H1 (cell line): Measurements from ENCODE around the gene HNRNPAB. TPM values are rescaled to one million over a fixed set of nuclear protein-coding genes. Genes with fewer than 3 reads are reported as not detected.

ENCODE experiments used
- CTCF ChIA-PET: fragments of 300-600 bp; sonication (Branson Sonifier 250); formaldehyde crosslinking; loops from one replicate; lab custom pipeline; 2021; ENCODE audit not compliant: partially characterized antibody; lab: Charles Lee
- POLR2A ChIA-PET: fragments of 300-600 bp; sonication (Branson Sonifier 250); formaldehyde crosslinking; loops from one replicate; lab custom pipeline; 2021; ENCODE audit warnings: inconsistent platforms; ENCODE audit not compliant: partially characterized antibody; lab: Charles Lee
- DNase-seq, 2 experiments: peaks; one replicate each; pipeline versions ENCODE4 v3.0.0 to v3.0.0-alpha.2; 2010 to 2022; ENCODE audit warnings: low spot score in 2 of 2, low read depth in 1 of 2, mixed read lengths in 1 of 2
- FAIRE-seq: peaks from 2 replicates; lab custom pipeline; 2011; peaks lifted over from hg19 to GRCh38; lab: Jason Lieb, UNC
- H2AFZ ChIP-seq: 2 replicates; pipeline ENCODE4 v1.8.1; 2012; ENCODE audit warnings: low read length, inconsistent platforms
- H2AK5ac ChIP-seq: 2 replicates; pipeline ENCODE4 v1.6.1; 2013; ENCODE audit warnings: low read depth, low read length
- H2BK120ac ChIP-seq: replicated peaks from 2 replicates; pipeline ENCODE3; 2013; ENCODE audit warnings: low read depth, low read length, inconsistent platforms
- H2BK12ac ChIP-seq: 2 replicates; pipeline ENCODE4 v1.6.1; 2013; ENCODE audit warnings: low read depth, low read length
- H2BK15ac ChIP-seq: 2 replicates; pipeline ENCODE4 v1.6.1; 2013; ENCODE audit warnings: low read length
- H2BK20ac ChIP-seq: 2 replicates; pipeline ENCODE4 v1.6.1; 2013; ENCODE audit warnings: low read length
- H2BK5ac ChIP-seq: 2 replicates; pipeline ENCODE4 v1.6.1; 2013; ENCODE audit warnings: low read depth, low read length
- H3K14ac ChIP-seq: 2 replicates; pipeline ENCODE4 v1.6.1; 2013; ENCODE audit warnings: inconsistent platforms; ENCODE audit not compliant: insufficient read length
- H3K18ac ChIP-seq: 2 replicates; pipeline ENCODE4 v1.6.1; 2013; ENCODE audit warnings: low read length; ENCODE audit errors: extremely low read depth
- H3K23ac ChIP-seq: 2 replicates; pipeline ENCODE4 v1.6.1; 2013; ENCODE audit warnings: inconsistent platforms; ENCODE audit not compliant: insufficient read length
- H3K23me2 ChIP-seq: 2 replicates; pipeline ENCODE4 v1.6.1; 2013; ENCODE audit warnings: low read depth, low read length
- H3K27ac ChIP-seq: 2 replicates; pipeline ENCODE4 v1.6.1; 2011; ENCODE audit warnings: low read depth, low read length, inconsistent platforms
- H3K27me3 ChIP-seq, 4 experiments: replicated peaks in 1 of 4; 1 replicate in 1 of 4; 2 replicates in 3 of 4; pipeline versions ENCODE4 v1.6.1 to v1.8.1; 2011 to 2013; ENCODE audit warnings: low read length in 3 of 4, mild to moderate bottlenecking in 3 of 4, inconsistent platforms in 2 of 4, mixed read lengths in 2 of 4, moderate library complexity in 1 of 4; ENCODE audit not compliant: control insufficient read depth in 3 of 4, insufficient read depth in 3 of 4; ENCODE audit errors: extremely low read depth in 1 of 4
- H3K36me3 ChIP-seq, 4 experiments: 2 replicates each; pipeline versions ENCODE4 v1.6.1 to v1.8.1; 2011 to 2013; ENCODE audit warnings: mild to moderate bottlenecking in 4 of 4, low read length in 3 of 4, moderate library complexity in 2 of 4, control low read depth in 1 of 4, inconsistent platforms in 1 of 4; ENCODE audit not compliant: insufficient read depth in 4 of 4, control insufficient read depth in 2 of 4
- H3K4ac ChIP-seq: replicated peaks from 2 replicates; pipeline ENCODE3; 2013; ENCODE audit warnings: low read length, low read depth, mixed read lengths, inconsistent platforms; ENCODE audit not compliant: insufficient read length
- H3K4me1 ChIP-seq, 4 experiments: replicated peaks in 1 of 4; 1 replicate in 1 of 4; 2 replicates in 3 of 4; pipeline versions ENCODE4 v1.6.1 to v1.8.1; 2011 to 2013; ENCODE audit warnings: low read length in 3 of 4, inconsistent platforms in 2 of 4, mixed read lengths in 1 of 4; ENCODE audit not compliant: insufficient read depth in 4 of 4, control insufficient read depth in 3 of 4
- H3K4me2 ChIP-seq, 2 experiments: 2 replicates each; pipeline versions ENCODE4 v1.6.1 to v1.8.1; 2011 to 2013; ENCODE audit warnings: low read depth in 2 of 2, low read length in 2 of 2, control low read depth in 1 of 2, inconsistent platforms in 1 of 2, mild to moderate bottlenecking in 1 of 2; ENCODE audit not compliant: insufficient read depth in 1 of 2
- H3K4me3 ChIP-seq, 4 experiments: fragments of 200-600, 300-600 bp in 1 of 4; sonication (generic), shearing (Covaris generic), sonication (Bioruptor Twin) in 1 of 4; 2 replicates each; pipeline versions ENCODE4 v1.5.1 to v1.8.1; 2011 to 2016; ENCODE audit warnings: low read length in 4 of 4, low read depth in 3 of 4, control low read depth in 2 of 4, inconsistent platforms in 2 of 4, mild to moderate bottlenecking in 2 of 4, mixed read lengths in 1 of 4, moderate library complexity in 1 of 4; ENCODE audit not compliant: insufficient read depth in 2 of 4; ENCODE audit errors: extremely low read depth in 1 of 4
- H3K56ac ChIP-seq: replicated peaks from 2 replicates; pipeline ENCODE3; 2013; ENCODE audit warnings: low read depth, mild to moderate bottlenecking, mixed read lengths, low read length, inconsistent platforms; ENCODE audit not compliant: insufficient read length
- H3K79me1 ChIP-seq: 2 replicates; pipeline ENCODE4 v1.6.1; 2013; ENCODE audit warnings: low read depth, low read length, control low read depth
- H3K79me2 ChIP-seq, 2 experiments: 2 replicates each; pipeline versions ENCODE4 v1.6.1 to v1.8.1; 2012 to 2013; ENCODE audit warnings: low read length in 2 of 2, mild to moderate bottlenecking in 2 of 2, inconsistent platforms in 1 of 2; ENCODE audit not compliant: insufficient read depth in 2 of 2, control insufficient read depth in 1 of 2
- H3K9ac ChIP-seq, 4 experiments: replicated peaks in 1 of 4; 1 replicate in 1 of 4; 2 replicates in 3 of 4; pipeline versions ENCODE4 v1.6.1 to v1.8.1; 2011 to 2013; ENCODE audit warnings: low read depth in 3 of 4, low read length in 3 of 4, control low read depth in 2 of 4, mild to moderate bottlenecking in 2 of 4, moderate library complexity in 2 of 4, inconsistent platforms in 1 of 4; ENCODE audit errors: extremely low read depth in 1 of 4
- H3K9me3 ChIP-seq, 2 experiments: 2 replicates each; pipeline versions ENCODE4 v1.6.1 to v1.8.1; 2012 to 2013; ENCODE audit warnings: mild to moderate bottlenecking in 2 of 2, moderate library complexity in 2 of 2, control low read depth in 1 of 2, inconsistent platforms in 1 of 2, low read depth in 1 of 2, low read length in 1 of 2, mixed read lengths in 1 of 2; ENCODE audit not compliant: insufficient read depth in 2 of 2
- H4K20me1 ChIP-seq, 2 experiments: replicated peaks in 1 of 2; 2 replicates each; pipeline versions ENCODE3 to v1.8.1; 2011 to 2013; ENCODE audit warnings: inconsistent platforms in 2 of 2, low read length in 2 of 2, mild to moderate bottlenecking in 1 of 2; ENCODE audit not compliant: insufficient read depth in 2 of 2, control insufficient read depth in 1 of 2
- H4K5ac ChIP-seq: 2 replicates; pipeline ENCODE4 v1.6.1; 2013; ENCODE audit warnings: low read length, low read depth, mixed read lengths, inconsistent platforms; ENCODE audit not compliant: insufficient read length
- H4K8ac ChIP-seq: 2 replicates; pipeline ENCODE4 v1.8.0; 2013; ENCODE audit warnings: mild to moderate bottlenecking, moderate library complexity, low read length, inconsistent platforms; ENCODE audit not compliant: insufficient read depth; ENCODE audit errors: extremely low read depth
- H4K91ac ChIP-seq: replicated peaks from 2 replicates; pipeline ENCODE3; 2013; ENCODE audit warnings: low read length, mixed read lengths, inconsistent platforms; ENCODE audit not compliant: insufficient read length
- CTBP2 ChIP-seq: IDR thresholded peaks from 2 replicates; pipeline ENCODE4 v1.7.0; 2011; ENCODE audit warnings: borderline replicate concordance, mild to moderate bottlenecking, moderate library complexity, mixed read lengths, low read length; ENCODE audit not compliant: insufficient read depth, insufficient read length
- EGR1 ChIP-seq: IDR thresholded peaks from 2 replicates; pipeline ENCODE4 v1.6.1; 2011; ENCODE audit warnings: low read depth, low read length, borderline replicate concordance
- HDAC2 ChIP-seq, 2 experiments: fragments of 300-600 bp in 1 of 2; sonication (generic) in 1 of 2; IDR thresholded peaks; 2 replicates each; pipeline ENCODE4 v1.6.1; 2011 to 2012; ENCODE audit warnings: low read depth in 2 of 2, low read length in 2 of 2, mild to moderate bottlenecking in 2 of 2, moderate library complexity in 2 of 2, borderline replicate concordance in 1 of 2, inconsistent platforms in 1 of 2
- JUND ChIP-seq: IDR thresholded peaks from 2 replicates; pipeline ENCODE4 v1.6.1; 2011; ENCODE audit warnings: mild to moderate bottlenecking, improper control_type of control experiment, low read length
- MAFK ChIP-seq: IDR thresholded peaks from 2 replicates; pipeline ENCODE4 v1.6.1; 2012; ENCODE audit warnings: low read depth, mild to moderate bottlenecking, improper control_type of control experiment, low read length
- NRF1 ChIP-seq: IDR thresholded peaks from 2 replicates; pipeline ENCODE4 v1.6.1; 2011; ENCODE audit warnings: mild to moderate bottlenecking, low read depth, low read length, improper control_type of control experiment
- POLR2AphosphoS5 ChIP-seq: IDR thresholded peaks from 2 replicates; pipeline ENCODE4 v1.6.1; 2011; ENCODE audit warnings: low read depth, low read length
- SIN3A ChIP-seq, 2 experiments: IDR thresholded peaks in 1 of 2; conservative IDR thresholded peaks in 1 of 2; 2 replicates each; pipeline ENCODE4 v1.6.1; 2011 to 2012; ENCODE audit warnings: low read length in 2 of 2, improper control_type of control experiment in 1 of 2, low read depth in 1 of 2, mild to moderate bottlenecking in 1 of 2
- SP2 ChIP-seq: IDR thresholded peaks from 2 replicates; pipeline ENCODE4 v1.6.1; 2012; ENCODE audit warnings: mild to moderate bottlenecking, low read length, inconsistent platforms
- TAF7 ChIP-seq: optimal IDR thresholded peaks from 2 replicates; pipeline ENCODE3; 2011; ENCODE audit warnings: low read depth, mild to moderate bottlenecking, inconsistent platforms, low read length, moderate library complexity, borderline replicate concordance
- TEAD4 ChIP-seq: IDR thresholded peaks from 2 replicates; pipeline ENCODE4 v1.6.1; 2012; ENCODE audit warnings: low read depth, low read length, inconsistent platforms, mixed read lengths
- ZNF274 ChIP-seq: IDR thresholded peaks from 2 replicates; pipeline ENCODE4 v1.7.0; 2012; ENCODE audit warnings: low read length, borderline replicate concordance; ENCODE audit errors: extremely low read depth
- WGBS, 2 experiments: shearing (Covaris generic) in 1 of 2; methylation state at CpG; one replicate each; pipeline versions ENCODE4 v1.1.6 to v1.1.7; 2013 to 2015; ENCODE audit warnings: low lambda C conversion rate in 2 of 2, mixed read lengths in 2 of 2, inconsistent platforms in 1 of 2, low coverage in 1 of 2, missing lambda C conversion rate in 1 of 2; ENCODE audit not compliant: insufficient replicate concordance in 2 of 2, insufficient coverage in 1 of 2, insufficient read length in 1 of 2; ENCODE audit errors: extremely low coverage in 1 of 2, missing lambda C conversion rate in 1 of 2; 5-methylcytosine and 5-hydroxymethylcytosine counted together
- polyA plus RNA-seq, 7 experiments: library from polyadenylated mRNA; depleted of rRNA in 3 of 7; stranded (reverse) in 5 of 7; unstranded in 2 of 7; fragments of >200 nt in 5 of 7; fragments of 200-250 nt in 2 of 7; gene quantifications; 1 replicate in 5 of 7; 2 replicates in 1 of 7; 4 replicates in 1 of 7; pipeline versions ENCODE4 v1.2.1 to v1.2.3, GENCODE V29; 2011 to 2013; ENCODE audit warnings: missing spikeins in 2 of 7, mixed read lengths in 2 of 7
- total RNA-seq: library from RNA; stranded (reverse); fragmentation: NEBNext Ultra II Directional; extraction: Animal tissue kit (Norgen Biotek cat#: 25700); gene quantifications from 2 replicates; pipeline ENCODE4 v1.2.1, GENCODE V29; 2021

Gene HNRNPAB
- total and polyA plus RNA-seq, 2 of the 8 experiments (the other 6 are each of a cell fraction or from before 2014, with no cell fraction given): 373 to 563 TPM

DNA sequence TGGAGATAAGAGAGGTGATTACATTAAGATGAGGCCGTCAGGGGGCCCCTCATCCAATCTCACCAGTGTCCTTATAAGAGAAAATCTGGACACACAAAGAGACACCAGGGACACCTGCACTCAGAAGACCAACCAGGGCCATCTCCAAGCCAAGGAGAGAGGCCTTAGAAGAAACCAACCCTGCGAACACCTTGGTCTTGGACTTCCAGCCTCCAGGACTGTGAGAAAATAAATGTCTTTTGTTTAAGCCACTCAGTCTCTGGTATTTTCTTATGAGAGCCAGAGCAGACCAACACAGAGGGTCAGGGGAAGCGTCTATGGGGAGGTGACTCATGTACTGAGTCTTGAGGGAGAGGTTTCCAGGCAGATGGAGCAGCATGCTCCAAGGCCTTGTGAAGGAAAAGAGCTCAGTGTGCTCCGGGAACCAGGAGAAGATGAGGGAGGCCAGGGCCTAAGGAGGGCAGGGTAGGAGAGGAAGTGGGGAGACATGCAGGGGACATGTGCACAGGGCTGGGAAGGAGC is 22.9 kb downstream of the HNRNPAB start:
- H3K36me3 ChIP-seq: peaks cover 8 to 39% (median 18%) of the 10 kb centered on the region in 4 experiments; a peak in 7 of 8 replicates
- H3K23me2 ChIP-seq: peaks cover 3% of the 10 kb centered on the region; the same call in 1 of the 2 replicates
- H2BK120ac ChIP-seq: no peak overlapping the region
- no peak overlapping the region for H2AK5ac ChIP-seq
- H2BK20ac ChIP-seq: no peak overlapping the region
- no peak overlapping the region for H2BK15ac ChIP-seq
- H3K9ac ChIP-seq: no peak overlapping the region
- no peak overlapping the region for H3K23ac ChIP-seq
- FAIRE-seq: no peak
- H4K20me1 ChIP-seq: peaks cover 0 to 20% of the 10 kb centered on the region in 2 experiments
- H2BK12ac ChIP-seq: no peak overlapping the region
- no peak overlapping the region for H3K27ac ChIP-seq
- peaks cover 0 to 13% of the 10 kb centered on the region in 2 experiments; a peak in 2 of 4 replicates for H3K79me2 ChIP-seq
- H3K14ac ChIP-seq: no peak overlapping the region
- no peak overlapping the region for H2BK5ac ChIP-seq
- H3K27me3 ChIP-seq: no peaks in the 10 kb centered on the region
- H3K4me3 ChIP-seq: no peak overlapping the region
- ChIA-PET CTCF (interaction anchor here (1.1 to 2.2 kb wide), 3 partner anchors 11 to 30 kb away, joined by 3 to 10 read pairs (median 4); no protein-coding TSS in a partner anchor), POLR2A (interaction anchor here (0.8 to 21.6 kb wide), 3 partner anchors 8 to 46 kb away, joined by 3 to 507 read pairs (median 18); partner anchors contain the start of gene HNRNPAB)
- H2AFZ ChIP-seq: no peak overlapping the region
- 91% methylated on average over 4 of the region's 4 CpGs; no CpG with 5 or more reads in 1 of the 2 experiments for WGBS, 2 experiments
- no peak overlapping the region for H4K8ac ChIP-seq
- peaks cover 0 to 27% (median 19%) of the 10 kb centered on the region in 4 experiments; a peak in 6 of 7 replicates for H3K4me1 ChIP-seq
- H3K4ac ChIP-seq: no peak overlapping the region
- H3K4me2 ChIP-seq: no peak overlapping the region
- H3K18ac ChIP-seq: no peak overlapping the region
- H3K9me3 ChIP-seq: no peaks in the 10 kb centered on the region
- H3K56ac ChIP-seq: no peak overlapping the region
- no peak overlapping the region for H4K91ac ChIP-seq
- peaks cover 11% of the 10 kb centered on the region for H3K79me1 ChIP-seq
- H4K5ac ChIP-seq: no peak overlapping the region
- DNase-seq: no peak
- TF ChIP-seq CTBP2 (no peak), ZNF274 (no peak), POLR2AphosphoS5 (no peak), HDAC2 (IDR thresholded peaks at IDR 0.05; ENCODE audit: borderline replicate concordance in 1 of 2, low read depth in 2 of 2, low read length in 2 of 2) (no peak), SIN3A (conservative IDR thresholded peaks at IDR 0.05 in 1 of 2, IDR thresholded peaks at IDR 0.05 in 1 of 2; ENCODE audit: low read depth in 1 of 2, low read length in 2 of 2) (no peak), NRF1 (no peak), MAFK (no peak), EGR1 (no peak), JUND (no peak), SP2 (no peak), TEAD4 (no peak), TAF7 (no peak)
